Measurements from ENCODE around the gene ATP5PF.

- TF ChIP-seq, protein P1, sequence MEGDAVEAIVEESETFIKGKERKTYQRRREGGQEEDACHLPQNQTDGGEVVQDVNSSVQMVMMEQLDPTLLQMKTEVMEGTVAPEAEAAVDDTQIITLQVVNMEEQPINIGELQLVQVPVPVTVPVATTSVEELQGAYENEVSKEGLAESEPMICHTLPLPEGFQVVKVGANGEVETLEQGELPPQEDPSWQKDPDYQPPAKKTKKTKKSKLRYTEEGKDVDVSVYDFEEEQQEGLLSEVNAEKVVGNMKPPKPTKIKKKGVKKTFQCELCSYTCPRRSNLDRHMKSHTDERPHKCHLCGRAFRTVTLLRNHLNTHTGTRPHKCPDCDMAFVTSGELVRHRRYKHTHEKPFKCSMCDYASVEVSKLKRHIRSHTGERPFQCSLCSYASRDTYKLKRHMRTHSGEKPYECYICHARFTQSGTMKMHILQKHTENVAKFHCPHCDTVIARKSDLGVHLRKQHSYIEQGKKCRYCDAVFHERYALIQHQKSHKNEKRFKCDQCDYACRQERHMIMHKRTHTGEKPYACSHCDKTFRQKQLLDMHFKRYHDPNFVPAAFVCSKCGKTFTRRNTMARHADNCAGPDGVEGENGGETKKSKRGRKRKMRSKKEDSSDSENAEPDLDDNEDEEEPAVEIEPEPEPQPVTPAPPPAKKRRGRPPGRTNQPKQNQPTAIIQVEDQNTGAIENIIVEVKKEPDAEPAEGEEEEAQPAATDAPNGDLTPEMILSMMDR (IDR thresholded peaks at IDR 0.05; ENCODE audit: extremely low read depth in 1 of 2, insufficient read depth in 1 of 2, low read depth in 1 of 2, low read length in 2 of 2) = no peak
- TF ChIP-seq POLR2A (IDR thresholded peaks at IDR 0.05; ENCODE audit: low read depth, low read length) = no peak
- no peak for TF ChIP-seq MAX (IDR thresholded peaks at IDR 0.05; ENCODE audit: insufficient read depth, insufficient read length)
- TF ChIP-seq EZH2 (IDR thresholded peaks at IDR 0.05; ENCODE audit: borderline replicate concordance, low read depth, low read length, severe bottlenecking) = no peak
These were observed 21.7 kb upstream of the ATP5PF start for GRCh38 chr21:25756190-25756932.
